Measurements from ENCODE around the gene HS6ST1. TPM values are rescaled to one million over a fixed set of nuclear protein-coding genes. Genes with fewer than 3 reads are reported as not detected.
A peak's percentile ranks its signal among the peaks of the same experiment; 100 is the strongest.

The HS6ST1 gene
- total and polyA plus RNA-seq, 3 donors from 2014 or later, result 58.7 to 203 (median 143) TPM

- peak overlapping the region in 1 of 2 donors; percentile 39 for H3K27ac ChIP-seq
- H3K4me1 ChIP-seq, result peaks cover 25% of the 10 kb centered on the region
- H3K27me3 ChIP-seq, result no peaks in the 10 kb centered on the region
- no peak overlapping the region for H3K4me3 ChIP-seq
- 73 to 84% methylated on average over 1 of the region's 1 CpG for WGBS, 2 donors
- intact Hi-C loops (cut with DNase I; ENCODE audit: low total_unique reads), result no loop called here
- DNase-seq, result no peak
- TF ChIP-seq POLR2A (IDR thresholded peaks at IDR 0.05) (no peak), CTCF (IDR thresholded peaks at IDR 0.05) (no peak)
- H3K9me3 ChIP-seq, result no peaks in the 10 kb centered on the region
- H3K36me3 ChIP-seq (ENCODE audit: low read depth, missing control alignments), result no peaks in the 10 kb centered on the region
These were observed 32.1 kb upstream of the HS6ST1 start for GRCh38 chr2:128350736-128351135.

GRCh38 chr2:128348701-128349100 lies 30.0 kb upstream of the HS6ST1 start:
- TF ChIP-seq POLR2A (IDR thresholded peaks at IDR 0.05) (no peak), CTCF (IDR thresholded peaks at IDR 0.05) (no peak)
- peak overlapping the region in 1 of 2 donors; percentile 21 for H3K27ac ChIP-seq
- H3K36me3 ChIP-seq (ENCODE audit: low read depth, missing control alignments), result no peaks in the 10 kb centered on the region
- H3K4me1 ChIP-seq, result peaks cover 25% of the 10 kb centered on the region
- intact Hi-C loops (cut with DNase I; ENCODE audit: low total_unique reads), result no loop called here
- no peak overlapping the region for H3K4me3 ChIP-seq
- 44 to 70% methylated on average over 5 of the region's 5 CpGs for WGBS, 2 donors
- no peaks in the 10 kb centered on the region for H3K9me3 ChIP-seq
- H3K27me3 ChIP-seq, result no peaks in the 10 kb centered on the region
- DNase-seq, result peak; percentile 11

GRCh38 chr2:128347701-128348539 lies 29.3 kb upstream of the HS6ST1 start:
- DNase-seq, result peak; percentile 92
- Histone ChIP-seq H3K27me3 (no peaks in the 10 kb centered on the region), H3K9me3 (no peaks in the 10 kb centered on the region), H3K4me3 (no peak overlapping the region), H3K4me1 (peaks cover 25% of the 10 kb centered on the region), H3K36me3 (ENCODE audit: low read depth, missing control alignments) (no peaks in the 10 kb centered on the region), H3K27ac (peak overlapping the region; percentile 21 to 33)
- 30 to 51% methylated on average over 15 to 16 of the region's 16 CpGs for WGBS, 2 donors
- intact Hi-C loops (cut with DNase I; ENCODE audit: low total_unique reads), result no loop called here
- TF ChIP-seq POLR2A (IDR thresholded peaks at IDR 0.05) (no peak), CTCF (IDR thresholded peaks at IDR 0.05) (no peak)

GRCh38 chr2:128347171-128347558 lies 28.5 kb upstream of the HS6ST1 start:
- no peaks in the 10 kb centered on the region for H3K9me3 ChIP-seq
- DNase-seq, result peak; percentile 13
- no peaks in the 10 kb centered on the region for H3K27me3 ChIP-seq
- H3K27ac ChIP-seq, result peak overlapping the region in 1 of 2 donors; percentile 21
- 49 to 70% methylated on average over 14 of the region's 14 CpGs for WGBS, 2 donors
- no peaks in the 10 kb centered on the region for H3K36me3 ChIP-seq (ENCODE audit: low read depth, missing control alignments)
- H3K4me3 ChIP-seq, result no peak overlapping the region
- intact Hi-C loops (cut with DNase I; ENCODE audit: low total_unique reads), result no loop called here
- TF ChIP-seq CTCF (IDR thresholded peaks at IDR 0.05), result no peak
- no peak for TF ChIP-seq POLR2A (IDR thresholded peaks at IDR 0.05)
- peaks cover 25% of the 10 kb centered on the region for H3K4me1 ChIP-seq

Data from testis (tissue), 3 donors.